Ammon's horn (tissue), 1 donor: ENCODE results near the gene PLCB1.

Experiments
- DNase-seq: peaks from one replicate; pipeline ENCODE4 v3.0.0-alpha.2; 2016; ENCODE audit warnings: low spot score

Gene PLCB1

DNA sequence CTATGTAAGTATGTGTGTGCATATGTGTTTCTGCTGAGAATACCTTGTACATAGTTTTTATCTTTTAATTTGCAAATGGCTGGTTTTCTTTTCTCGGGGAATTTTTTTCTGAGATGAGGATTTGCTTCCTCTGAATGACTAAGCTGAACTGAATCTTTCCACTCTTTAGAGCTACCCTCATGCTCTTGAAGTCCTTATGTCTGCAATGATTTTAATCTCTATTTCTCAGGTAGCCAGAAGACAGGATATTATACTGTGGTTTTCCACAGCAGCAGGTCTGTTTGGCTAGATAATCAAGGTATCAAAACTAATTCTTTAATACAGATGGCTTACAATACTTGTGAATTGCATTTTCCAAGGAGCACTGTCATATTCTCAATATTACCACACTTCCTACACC is 114.7 kb downstream of the PLCB1 start:
- no peak for DNase-seq

DNA sequence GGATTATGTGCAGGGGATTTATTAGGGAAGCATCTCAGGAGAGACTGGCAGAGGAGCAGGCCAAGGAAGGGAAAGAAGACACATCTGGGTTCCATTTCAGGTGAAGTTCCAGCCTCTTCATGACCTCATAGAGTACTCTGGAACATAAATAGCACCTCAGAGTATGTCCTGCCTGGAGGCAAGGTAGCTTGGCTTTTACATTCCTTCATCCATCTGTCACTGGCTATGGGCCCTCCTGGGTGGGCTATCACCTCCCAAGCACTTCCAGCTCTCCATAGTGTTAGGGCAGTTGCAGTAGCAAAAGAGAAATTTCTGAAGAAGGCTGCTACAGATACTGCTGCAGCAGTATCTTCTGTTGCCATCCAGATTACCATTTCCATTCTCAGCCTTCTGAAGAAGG is 116.0 kb downstream of the PLCB1 start:
- DNase-seq: no peak

DNA sequence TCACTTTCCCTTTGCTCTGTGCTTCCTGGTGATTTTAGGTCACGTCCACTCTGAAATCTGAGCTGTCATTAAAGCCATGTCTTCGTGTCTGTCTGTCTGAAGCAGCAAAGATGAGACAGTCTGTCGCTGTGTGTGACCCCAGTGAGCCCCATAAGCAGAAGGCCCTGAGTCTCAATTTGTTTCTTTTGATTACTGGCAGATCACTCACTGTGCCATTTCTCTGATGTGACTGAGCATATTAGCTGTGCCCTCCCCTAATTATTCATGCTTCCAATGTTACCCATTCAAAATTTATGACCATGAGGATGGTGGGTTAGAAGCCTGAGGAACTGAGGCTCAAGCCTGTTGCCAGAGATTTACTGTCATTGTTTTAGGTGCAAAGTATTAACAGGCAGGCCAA is 117.6 kb downstream of the PLCB1 start:
- no peak for DNase-seq

DNA sequence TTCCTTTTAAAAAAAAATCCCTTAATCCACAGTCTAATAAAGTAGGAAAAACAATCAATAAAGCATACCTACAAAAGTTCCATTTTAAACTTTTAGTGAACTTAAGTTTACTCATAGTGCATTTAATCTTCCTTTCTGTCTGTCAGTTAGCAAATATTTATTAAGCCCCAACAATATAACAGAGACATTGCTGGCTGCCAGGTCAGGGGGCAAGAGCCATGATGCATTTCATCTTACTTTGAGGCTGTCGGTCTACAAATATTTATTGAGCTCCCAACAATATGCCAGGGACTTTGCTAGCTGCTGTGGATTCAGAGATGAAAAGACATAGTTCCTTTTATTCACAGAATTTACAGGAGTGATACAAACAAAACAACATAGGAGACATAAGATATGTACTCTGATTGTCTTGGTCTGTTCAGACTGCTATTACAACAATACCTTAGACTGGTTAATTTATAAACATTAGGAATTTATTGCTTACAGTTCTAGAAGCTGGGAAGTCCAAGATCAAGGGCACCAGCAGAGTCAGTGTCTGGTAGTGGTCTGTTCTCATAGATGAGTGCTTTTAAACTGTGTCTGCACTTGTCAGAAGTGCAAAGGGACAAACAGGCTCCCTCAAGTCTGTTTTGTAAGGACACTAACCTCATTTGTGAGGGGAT is 118.6 kb downstream of the PLCB1 start:
- no peak for DNase-seq

DNA sequence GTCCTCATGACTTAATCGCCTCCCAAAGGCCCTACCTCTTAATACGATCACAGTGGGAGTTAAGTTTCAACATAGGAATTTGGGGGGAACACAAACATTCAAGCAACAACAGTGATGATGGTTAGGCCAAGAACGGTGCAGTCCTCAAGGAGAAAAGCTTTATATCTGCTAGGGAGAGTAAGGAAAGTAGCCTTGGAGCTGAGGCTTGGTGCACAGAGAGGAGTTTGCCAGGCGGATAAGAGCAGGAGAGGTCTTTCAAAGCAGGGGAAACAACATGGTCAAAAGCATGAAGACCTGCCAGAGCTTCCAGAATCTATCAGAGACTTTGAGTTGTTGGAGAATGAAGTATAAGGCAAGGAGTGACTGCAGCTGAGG is 119.1 kb downstream of the PLCB1 start:
- no peak for DNase-seq

DNA sequence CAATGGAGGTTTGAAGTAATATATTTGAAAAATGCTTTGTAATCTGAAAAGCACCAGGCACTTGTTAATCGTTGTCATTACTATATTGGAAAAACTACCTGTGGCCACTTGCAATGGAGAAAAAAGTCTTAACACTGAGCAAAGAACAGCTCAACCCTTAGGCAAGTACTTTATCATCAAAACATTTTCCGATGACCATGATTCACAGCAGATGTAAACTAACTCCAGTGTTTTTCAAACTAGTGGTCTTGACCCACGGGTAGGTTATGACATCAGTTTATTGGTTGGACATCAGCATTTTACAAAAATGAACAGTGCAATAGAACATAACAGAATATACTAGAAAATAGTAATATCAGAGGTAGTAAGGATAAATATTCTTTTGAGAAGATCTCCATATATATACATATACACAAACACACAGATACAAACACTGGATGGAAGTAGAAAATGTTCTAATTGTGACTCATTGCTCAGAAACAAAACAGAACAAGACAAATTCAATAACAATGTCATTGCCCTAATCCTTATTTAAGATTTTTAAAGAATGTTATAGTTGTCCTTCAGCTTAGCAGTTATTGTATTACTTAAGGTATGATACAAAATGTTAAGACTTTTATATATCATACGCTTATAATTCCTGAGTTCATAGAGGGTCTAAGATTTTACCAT is 123.0 kb downstream of the PLCB1 start:
- DNase-seq: no peak

DNA sequence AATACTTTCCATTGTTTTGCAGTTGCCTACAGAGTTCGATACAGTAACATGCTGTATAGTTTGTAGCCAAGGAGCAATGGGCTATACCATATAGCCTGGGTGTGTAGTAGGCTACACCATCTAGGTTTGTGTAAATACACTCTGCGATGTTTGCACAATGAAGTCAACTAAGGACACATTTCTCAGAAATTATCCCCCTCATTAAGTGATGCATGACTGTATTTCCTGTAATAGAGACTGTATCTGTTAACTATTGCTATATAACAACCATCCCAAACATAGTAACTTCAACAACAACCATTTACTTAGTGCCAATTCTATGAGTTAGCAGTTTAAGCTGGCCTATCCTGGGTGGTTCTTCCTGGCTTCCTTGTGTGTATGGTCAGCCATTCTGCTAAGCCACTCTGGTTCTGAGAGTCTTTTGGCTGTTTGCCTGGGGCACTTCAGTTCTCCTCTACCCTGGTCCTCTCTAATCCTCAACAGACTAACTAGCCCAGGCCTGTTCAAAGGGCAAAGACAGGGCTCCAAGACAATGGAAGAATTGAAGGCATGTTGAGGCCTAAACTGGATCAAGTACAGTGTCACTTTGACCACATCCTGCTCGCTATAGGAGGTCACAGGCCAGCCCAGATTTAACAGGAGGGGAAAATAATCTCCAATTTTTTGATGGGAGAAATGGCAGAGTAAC is 124.0 kb downstream of the PLCB1 start:
- DNase-seq: no peak

DNA sequence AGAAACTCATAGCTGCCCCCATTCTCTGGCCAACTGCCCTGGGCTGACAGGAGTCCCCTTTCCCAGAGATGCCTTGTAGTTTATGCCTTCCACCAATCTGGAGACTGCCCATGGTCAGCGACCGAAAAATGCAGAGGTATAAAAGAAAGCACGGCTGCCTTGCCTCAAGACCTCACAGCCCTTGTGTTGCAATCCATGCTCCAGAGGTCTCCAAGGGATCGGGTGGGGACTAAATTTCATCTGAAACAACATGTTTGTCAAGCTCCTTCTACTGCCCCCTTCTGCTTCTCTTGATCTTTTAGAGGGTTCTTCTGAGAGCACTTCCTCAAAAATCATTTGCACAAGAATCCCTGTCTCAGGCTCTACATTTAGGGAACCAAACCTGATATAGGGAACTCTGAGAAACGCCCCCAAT is 128.8 kb downstream of the PLCB1 start:
- DNase-seq: no peak

DNA sequence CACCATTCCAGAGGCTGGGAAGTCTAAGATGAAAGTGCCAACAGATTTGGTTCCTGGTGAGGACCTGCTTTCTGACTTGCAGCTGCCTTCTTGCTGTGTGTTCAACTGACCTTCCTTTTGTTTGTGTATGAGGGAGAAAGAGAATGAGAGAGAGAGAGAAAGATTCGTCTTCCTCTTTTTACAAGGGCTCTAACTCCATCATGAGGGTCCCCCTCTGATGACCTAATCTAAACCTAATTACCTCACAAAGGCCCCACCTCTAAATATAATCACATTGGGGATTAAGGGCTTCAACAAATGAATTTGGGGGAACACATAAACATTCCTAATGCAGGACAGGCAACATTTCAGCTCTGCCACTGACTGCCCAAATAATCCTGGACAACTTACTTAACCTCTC is 130.7 kb downstream of the PLCB1 start:
- DNase-seq: no peak

DNA sequence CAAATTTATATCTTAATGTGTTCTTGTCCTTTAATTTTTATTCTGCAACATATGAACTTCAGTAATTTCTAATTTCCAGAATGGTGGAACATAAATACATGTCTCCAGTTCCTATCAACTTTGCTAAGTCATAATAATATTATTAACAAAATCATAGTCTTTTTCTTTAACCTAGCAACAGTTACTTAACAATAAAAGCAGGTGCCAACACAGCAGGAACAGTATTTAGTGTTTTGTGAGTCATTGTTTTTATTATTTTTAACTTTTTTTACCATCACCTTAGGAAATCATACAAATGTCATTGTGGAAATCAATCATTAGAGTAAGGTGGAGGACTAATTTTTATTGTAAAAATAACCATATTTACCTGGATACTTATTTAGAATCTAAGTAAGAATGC is 133.5 kb downstream of the PLCB1 start:
- DNase-seq: no peak

DNA sequence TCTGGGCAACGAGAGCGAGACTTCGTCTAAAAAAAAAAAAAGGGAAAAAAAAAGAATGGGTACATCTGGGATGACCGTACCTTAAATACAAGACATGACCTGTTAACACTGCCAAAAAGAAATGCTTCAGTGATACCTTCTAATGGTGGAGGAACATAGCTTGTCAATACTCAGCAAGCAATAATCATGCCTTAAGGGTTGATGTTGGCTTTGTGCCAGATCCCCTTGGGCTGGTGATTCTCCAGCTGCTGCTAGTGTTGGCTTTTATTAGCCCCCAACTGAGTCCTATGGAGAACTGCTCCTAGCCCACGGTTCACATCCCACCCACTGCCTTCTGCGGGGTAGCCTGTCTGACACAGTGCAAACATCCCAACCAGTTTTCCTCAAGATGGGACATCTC is 134.9 kb downstream of the PLCB1 start:
- DNase-seq: no peak

DNA sequence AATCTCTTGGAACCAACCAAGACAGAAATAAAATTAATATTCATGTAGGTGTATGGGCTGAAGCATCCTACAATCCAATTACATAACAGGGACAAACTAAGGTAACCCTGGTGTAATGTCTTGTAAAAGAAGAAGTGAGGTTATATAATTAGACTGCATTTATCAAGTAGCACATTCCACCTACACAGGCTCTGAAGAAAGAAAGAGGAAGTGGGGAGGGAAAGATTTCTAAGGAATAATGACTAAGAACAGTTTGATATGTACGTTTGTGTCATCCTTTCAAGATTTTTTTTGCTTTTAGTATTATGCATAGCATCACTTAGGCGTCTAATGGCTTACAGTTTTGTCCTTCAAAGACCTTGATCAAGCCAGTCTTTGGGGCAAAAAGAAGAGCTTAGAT is 139.7 kb downstream of the PLCB1 start:
- no peak for DNase-seq

DNA sequence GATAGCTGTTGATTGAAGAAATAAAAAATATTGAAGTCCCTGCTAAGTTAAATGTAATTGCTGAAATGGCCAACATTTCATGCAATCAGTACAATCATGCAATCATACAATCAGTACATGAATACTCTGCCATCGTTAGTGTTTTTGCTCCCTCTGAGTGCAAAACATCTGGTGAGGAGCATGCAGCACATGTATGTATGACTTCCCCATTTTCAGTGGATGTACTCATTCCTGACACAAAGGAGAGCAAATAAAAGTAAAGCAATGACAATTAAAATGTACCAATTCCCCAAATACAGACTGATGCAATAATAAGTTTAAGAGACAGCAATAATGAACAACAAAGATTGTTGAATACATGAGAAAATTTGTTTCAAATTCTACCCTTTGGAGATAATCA is 140.7 kb downstream of the PLCB1 start:
- DNase-seq: no peak

DNA sequence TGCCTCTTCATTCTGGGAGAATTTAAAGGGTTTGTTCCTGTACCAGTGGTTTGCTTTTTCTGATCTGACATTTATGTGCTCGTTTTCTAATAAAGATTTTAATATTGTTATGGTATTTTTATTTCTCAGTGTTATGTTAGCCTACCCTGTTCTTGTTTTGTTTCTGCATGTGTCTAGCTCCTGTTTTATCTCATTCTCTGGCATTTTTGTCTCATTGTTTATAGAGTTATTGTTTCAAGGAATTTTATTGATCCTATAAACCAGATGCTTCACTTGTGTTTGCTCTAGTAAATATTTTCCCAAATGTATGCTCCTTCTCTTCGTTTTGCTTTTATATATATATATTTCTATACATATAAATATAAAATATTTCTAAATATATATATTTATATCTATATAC is 152.8 kb downstream of the PLCB1 start:
- DNase-seq: no peak

DNA sequence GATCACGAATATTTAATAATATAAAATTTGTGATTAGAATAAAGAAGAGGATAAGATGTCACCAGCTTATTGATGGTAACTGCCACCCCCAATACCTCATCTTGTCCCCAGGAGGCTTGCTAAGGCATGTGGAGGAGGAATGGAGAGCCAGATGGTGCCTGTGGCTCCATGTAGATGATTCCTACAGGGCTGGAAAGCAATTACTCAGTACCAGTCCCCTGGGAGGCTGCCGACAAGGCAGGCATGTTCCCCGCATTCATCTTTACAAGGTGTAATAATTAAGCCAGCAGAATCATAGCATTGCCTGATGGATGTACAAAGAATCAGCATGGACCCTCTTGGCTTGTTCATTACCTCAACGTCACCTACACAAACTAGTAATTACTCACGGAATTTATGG is 155.3 kb downstream of the PLCB1 start:
- DNase-seq: peak; percentile 55

DNA sequence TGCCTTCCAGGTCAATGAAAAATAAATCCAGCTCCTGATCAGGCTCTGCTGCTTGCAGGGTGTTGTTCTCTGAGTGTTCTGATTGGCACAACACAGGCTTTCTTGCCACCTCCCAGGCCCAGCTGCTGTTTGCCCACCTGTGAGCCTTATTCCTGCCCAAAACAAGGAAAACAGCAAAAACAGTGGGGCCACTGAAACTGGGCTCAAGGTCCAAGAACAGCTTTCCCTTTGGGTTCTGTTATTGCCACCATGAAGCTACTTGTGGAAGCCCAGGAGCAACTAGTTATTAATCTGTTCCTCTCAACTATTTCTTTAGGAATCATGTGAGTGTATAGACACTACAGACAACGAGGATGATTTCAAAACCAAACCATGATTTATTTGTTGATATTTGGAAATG is 159.1 kb downstream of the PLCB1 start:
- DNase-seq: no peak

DNA sequence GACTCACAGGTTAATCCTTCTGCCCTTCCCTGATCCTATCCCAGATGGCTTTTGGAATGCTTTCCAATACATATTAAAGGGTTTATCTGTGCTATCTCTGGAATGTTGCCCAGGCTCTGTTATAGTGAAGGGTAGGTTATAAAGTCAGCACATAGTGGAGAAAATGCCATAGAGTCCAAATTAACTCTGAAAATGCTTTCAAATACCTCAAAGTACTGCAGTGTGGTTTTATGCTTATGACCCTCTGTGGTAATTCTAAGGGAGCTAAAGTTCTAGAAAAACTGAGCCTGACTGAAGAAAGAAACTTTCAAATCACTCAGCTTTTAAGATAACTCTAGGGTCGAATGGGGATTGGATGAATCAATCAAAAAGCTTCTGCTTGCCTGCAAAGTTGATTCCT is 159.8 kb downstream of the PLCB1 start:
- DNase-seq: no peak

DNA sequence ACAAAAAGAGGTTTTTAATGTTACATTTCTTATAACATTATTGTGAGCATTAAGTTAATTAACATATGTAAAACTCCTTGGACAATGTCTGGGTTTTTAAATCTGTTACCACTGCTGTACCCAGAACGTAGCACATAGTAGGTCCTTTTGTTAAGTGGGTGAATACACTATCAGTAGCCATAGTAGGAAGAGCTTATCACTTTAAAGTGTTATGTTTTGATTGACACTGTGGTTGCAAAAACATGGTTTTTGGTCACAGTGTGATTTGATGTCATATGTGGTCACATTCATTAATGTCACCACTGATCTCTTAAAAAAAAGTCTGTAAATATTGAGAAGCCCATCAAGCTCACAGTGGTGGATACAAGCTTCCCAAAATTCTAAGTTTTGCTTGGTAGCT is 160.7 kb downstream of the PLCB1 start:
- DNase-seq: no peak

DNA sequence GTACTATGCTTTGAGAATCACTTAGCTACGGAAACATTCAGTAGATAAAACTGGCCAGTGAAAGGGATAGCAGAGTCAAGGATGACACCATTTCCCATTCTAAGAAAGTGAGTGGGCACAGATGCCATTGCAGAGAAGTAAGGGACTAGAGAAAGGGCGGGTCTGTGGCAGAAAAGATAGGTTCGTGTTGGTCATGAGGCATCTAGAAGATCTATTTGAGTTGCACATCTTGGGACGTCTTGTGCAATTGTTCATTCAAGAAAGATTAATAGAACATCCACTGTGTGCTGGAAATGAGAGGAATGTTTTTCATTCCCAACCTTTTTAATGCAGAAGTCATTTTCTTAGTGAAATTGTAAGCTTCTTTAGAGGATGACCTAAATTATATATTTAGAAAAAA is 161.7 kb downstream of the PLCB1 start:
- no peak for DNase-seq

DNA sequence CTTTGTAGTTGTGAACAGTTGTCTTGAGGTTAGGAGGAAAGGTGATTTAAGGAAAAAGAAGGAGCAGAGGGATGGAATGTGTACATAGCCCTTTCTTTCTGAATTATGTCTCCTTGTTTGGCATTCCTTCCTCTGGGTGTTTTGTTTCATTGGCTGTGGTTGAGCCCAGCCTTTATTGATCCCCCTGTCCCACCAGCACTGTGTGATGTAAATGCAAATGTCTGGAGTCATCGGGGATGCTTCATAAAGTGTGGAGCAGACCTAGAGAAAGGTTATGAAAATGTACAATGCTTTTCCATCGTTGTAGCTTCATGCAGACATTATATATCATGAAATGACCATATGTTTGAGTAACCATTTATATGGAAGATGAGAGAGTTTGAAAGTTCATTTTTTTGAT is 164.5 kb downstream of the PLCB1 start:
- DNase-seq: no peak

DNA sequence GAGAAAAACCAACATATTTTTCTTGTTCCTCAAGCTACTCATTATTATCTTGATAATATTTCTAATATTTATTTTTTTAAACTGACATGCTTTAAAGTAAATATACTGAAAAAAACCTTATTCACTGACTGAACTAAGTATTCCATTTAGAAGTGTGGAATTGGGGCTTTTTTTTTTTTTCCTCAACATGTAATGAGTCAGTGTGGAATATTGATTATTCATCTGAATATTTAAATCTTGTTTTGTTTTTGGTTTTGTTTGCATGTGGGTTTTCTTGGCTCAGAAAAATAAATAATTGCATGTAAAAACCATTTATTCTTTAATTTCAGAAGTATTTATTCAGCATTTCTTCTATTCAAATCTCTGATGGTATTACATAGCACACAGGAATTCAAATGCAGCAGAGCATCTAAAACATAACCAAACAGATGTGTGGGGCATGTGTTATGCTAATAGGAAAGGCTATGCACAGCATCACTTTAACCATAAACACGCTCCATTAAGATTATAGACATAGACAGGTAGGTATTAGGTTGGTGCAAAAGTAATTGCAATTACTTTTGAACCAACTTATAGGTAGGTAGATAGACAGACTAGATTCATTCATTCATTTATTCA is 166.5 kb downstream of the PLCB1 start:
- no peak for DNase-seq

DNA sequence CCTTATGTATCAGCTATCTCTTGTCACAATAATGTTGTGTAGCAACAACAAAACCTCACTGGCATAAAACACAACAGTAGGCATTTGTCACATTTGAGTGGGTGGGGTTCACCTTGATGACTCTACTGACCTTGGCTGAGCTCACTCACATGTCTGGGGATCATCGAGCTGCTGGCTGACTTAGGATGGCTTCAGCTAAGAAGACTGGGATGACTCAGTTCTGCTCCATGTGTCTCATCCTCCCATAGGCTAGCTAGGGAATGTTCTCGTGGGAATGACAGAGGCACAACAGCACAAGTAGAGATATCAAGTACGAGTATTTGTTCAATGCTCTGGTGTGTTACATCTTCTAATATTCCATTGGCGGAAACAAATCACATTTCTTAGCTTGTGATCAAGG is 167.9 kb downstream of the PLCB1 start:
- DNase-seq: no peak

DNA sequence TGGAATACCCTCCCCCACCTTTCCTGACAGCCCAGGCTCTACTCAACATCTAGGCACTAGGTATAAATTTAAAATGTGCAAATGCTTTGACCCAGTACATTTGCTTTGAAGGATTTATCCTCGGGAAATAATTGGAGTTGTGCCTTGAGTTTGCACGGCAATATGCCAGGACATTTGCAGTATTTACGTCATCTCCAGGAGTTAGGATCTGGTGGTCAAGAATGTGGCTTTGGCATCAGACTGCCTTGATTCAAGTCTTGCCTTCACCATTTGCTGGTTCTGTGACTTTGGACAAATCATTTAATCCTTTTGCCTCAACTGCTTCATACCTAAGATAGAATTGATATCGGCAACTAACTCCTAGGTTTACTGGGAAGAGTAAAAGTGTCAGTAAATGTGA is 169.6 kb downstream of the PLCB1 start:
- no peak for DNase-seq
